ENCODE results near the gene DAPK1. TPM values are rescaled to one million over a fixed set of nuclear protein-coding genes. Genes with fewer than 3 reads are reported as not detected.
A peak's percentile ranks its signal among the peaks of the same experiment; 100 is the strongest.

DAPK1 gene
- total and polyA plus RNA-seq, 8 donors: 29.1 to 98.7 (median 45.4) TPM

DNA sequence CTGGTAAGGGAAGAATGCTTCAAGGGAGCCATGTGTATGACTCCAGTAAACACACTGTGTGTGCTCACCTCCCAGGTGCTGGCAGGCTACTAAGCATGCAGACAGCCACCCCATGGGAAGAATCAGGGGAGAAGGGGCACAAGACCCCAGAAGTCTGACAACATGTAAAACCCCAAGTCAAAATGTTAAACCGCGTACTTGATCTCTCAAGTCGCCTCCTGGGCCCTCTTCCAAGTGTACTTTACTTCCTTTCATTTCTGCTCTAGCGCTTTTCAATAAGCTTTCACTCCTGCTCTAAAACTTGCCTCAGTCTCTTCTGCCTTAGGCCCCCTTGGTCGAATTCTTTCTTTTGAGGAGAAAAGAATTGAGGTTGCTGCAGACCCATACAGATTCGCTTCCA is 31.3 kb downstream of the DAPK1 start:
- Histone ChIP-seq H3K36me3 (no peaks in the 10 kb centered on the region), H3K4me3 (no peak overlapping the region), H3K4me1 (peaks cover 4 to 13% (median 12%) of the 10 kb centered on the region in 3 donors), H3K27ac (no peak overlapping the region), H3K9me3 (no peaks in the 10 kb centered on the region), H3K27me3 (no peaks in the 10 kb centered on the region)
- no peak for DNase-seq
- 93 to 97% methylated on average over 6 of the region's 6 CpGs for WGBS, 2 donors
- TF ChIP-seq, protein P1, sequence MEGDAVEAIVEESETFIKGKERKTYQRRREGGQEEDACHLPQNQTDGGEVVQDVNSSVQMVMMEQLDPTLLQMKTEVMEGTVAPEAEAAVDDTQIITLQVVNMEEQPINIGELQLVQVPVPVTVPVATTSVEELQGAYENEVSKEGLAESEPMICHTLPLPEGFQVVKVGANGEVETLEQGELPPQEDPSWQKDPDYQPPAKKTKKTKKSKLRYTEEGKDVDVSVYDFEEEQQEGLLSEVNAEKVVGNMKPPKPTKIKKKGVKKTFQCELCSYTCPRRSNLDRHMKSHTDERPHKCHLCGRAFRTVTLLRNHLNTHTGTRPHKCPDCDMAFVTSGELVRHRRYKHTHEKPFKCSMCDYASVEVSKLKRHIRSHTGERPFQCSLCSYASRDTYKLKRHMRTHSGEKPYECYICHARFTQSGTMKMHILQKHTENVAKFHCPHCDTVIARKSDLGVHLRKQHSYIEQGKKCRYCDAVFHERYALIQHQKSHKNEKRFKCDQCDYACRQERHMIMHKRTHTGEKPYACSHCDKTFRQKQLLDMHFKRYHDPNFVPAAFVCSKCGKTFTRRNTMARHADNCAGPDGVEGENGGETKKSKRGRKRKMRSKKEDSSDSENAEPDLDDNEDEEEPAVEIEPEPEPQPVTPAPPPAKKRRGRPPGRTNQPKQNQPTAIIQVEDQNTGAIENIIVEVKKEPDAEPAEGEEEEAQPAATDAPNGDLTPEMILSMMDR (IDR thresholded peaks at IDR 0.05): no peak
- intact Hi-C loops (cut with DNase I): no loop called here
- FAIRE-seq: no peak
- ATAC-seq: no peak

DNA sequence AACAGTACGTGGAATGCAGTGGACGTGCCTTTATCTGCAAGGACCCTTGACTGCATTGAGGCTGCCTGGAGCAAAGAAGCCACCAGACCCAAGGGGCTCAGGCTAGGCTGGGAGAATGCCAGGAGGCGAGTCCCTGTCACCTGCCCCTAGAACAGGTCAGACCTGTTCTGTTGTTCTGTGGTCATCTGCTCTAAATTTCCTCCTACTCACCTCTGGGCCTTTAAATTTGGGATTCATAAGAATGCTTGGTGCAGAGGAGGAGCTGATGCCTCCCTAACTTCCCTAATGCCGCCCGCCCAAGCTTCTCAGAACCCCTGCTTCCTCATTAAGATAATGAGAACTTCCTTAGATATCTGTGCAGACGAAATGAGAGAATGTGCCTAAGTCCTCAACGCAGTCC is 32.0 kb downstream of the DAPK1 start:
- TF ChIP-seq, protein P1 (IDR thresholded peaks at IDR 0.05): no peak
- intact Hi-C loops (cut with DNase I): no loop called here
- H3K4me1 ChIP-seq: peaks cover 4 to 13% (median 12%) of the 10 kb centered on the region in 3 donors
- no peaks in the 10 kb centered on the region for H3K27me3 ChIP-seq
- ATAC-seq: peak in 1 of 4 donors; percentile 42
- H3K4me3 ChIP-seq: no peak overlapping the region
- WGBS, 2 donors: 84 to 85% methylated on average over 7 of the region's 7 CpGs
- no peak for DNase-seq
- no peaks in the 10 kb centered on the region for H3K9me3 ChIP-seq
- no peak overlapping the region for H3K27ac ChIP-seq
- FAIRE-seq: no peak
- H3K36me3 ChIP-seq: no peaks in the 10 kb centered on the region

DNA sequence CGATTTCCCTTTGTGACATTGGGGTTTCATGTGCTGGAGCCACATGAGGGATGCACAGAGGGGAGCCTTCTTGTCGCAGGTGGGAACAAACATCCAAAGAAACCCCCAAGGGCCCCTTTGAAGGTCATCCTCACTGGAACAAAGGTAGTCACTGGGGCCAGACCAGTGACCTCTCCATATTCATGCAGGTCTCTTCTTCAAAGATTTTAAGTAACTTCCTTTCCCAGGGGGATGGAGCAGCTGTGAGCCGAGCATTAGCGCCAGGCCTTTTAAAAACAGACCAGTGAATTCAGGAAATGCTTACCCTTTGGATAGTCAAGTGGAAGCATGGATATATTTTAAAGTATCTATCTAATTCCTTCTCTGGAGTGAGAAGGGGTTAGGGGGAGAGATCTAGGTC is 33.0 kb downstream of the DAPK1 start:
- 82 to 86% methylated on average over 4 of the region's 4 CpGs for WGBS, 2 donors
- no peaks in the 10 kb centered on the region for H3K27me3 ChIP-seq
- TF ChIP-seq, protein P1 (IDR thresholded peaks at IDR 0.05): no peak
- H3K9me3 ChIP-seq: no peaks in the 10 kb centered on the region
- no peak for ATAC-seq
- no peaks in the 10 kb centered on the region for H3K36me3 ChIP-seq
- no peak overlapping the region for H3K27ac ChIP-seq
- H3K4me1 ChIP-seq: peaks cover 4 to 13% (median 12%) of the 10 kb centered on the region in 3 donors
- FAIRE-seq: no peak
- intact Hi-C loops (cut with DNase I): no loop called here
- DNase-seq: no peak
- no peak overlapping the region for H3K4me3 ChIP-seq

DNA sequence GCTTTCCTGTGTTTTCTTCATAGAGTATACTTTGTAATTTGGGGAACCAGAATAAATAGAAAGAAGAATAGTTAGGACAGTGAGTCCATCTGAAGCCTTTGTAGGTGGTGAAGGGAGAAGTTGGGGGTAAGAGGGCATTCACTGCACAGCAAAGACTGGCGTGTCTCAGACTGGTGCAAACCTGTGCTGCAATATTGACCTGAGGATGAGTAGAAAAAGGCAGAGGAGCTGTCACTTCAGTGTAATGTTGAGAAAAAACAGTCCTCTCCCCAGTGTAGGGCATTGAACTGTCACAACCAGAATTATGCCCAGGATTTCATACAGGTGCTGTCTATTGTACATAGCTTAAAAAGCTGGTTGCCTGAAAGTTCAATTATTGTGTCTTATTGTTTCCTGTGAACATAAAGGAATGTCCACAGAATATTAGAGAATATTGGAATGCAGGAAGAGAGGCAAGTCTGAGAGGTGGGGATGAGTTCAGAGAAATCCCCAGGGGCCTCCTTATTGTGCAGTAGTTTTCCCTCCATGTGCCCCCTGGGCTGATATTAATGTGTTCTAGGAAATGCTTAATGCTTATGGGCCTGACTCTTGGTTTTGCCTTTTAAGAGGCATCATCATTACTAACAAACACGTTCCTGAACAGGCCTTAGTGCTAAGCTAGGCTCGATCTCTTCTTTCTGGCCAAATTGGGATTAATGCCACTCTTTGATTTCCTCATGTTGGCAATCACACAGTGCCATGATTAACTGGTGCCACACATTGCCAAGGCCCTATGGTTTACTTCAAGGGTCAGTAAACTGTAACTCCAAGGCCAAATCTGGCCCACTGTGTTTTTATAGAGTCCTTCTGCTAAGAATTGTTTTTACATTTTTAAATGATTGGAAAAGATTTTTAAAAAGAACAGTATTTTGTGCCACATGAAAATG is 34.0 kb downstream of the DAPK1 start:
- no peak overlapping the region for H3K4me3 ChIP-seq
- DNase-seq (no peak), ATAC-seq (no peak), FAIRE-seq (no peak)
- TF ChIP-seq, protein P1 (IDR thresholded peaks at IDR 0.05): no peak
- H3K4me1 ChIP-seq: peaks cover 4 to 13% (median 12%) of the 10 kb centered on the region in 3 donors
- H3K9me3 ChIP-seq: no peaks in the 10 kb centered on the region
- 63 to 70% methylated on average over 3 of the region's 3 CpGs for WGBS, 2 donors
- intact Hi-C loops (cut with DNase I): no loop called here
- no peaks in the 10 kb centered on the region for H3K27me3 ChIP-seq
- H3K27ac ChIP-seq: no peak overlapping the region
- no peaks in the 10 kb centered on the region for H3K36me3 ChIP-seq

DNA sequence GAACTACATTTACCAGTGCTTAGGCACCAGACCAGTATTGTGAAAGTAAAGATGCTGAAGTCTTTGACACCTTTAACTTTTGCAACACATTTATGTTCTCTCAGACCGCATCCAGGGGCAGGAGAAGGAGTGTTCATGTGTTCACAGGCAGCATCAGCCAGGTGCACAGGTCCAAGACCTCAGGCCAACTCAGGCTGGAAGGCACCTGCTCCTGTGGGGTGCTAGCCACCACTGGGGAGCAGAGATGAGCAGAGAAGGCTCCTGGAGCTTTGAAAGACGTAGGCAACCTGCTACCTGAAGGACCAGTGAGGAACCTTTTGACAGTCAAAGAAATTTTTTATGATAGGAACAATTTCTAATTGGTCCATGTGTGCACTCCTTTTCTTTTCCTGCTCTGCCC is 35.6 kb downstream of the DAPK1 start:
- H3K4me1 ChIP-seq: peaks cover 0 to 5% (median 5%) of the 10 kb centered on the region in 3 donors
- H3K4me3 ChIP-seq: no peak overlapping the region
- ATAC-seq: no peak
- WGBS, 2 donors: 85 to 93% methylated on average over 2 of the region's 2 CpGs
- TF ChIP-seq, protein P1 (IDR thresholded peaks at IDR 0.05): no peak
- no peaks in the 10 kb centered on the region for H3K27me3 ChIP-seq
- FAIRE-seq: no peak
- no peaks in the 10 kb centered on the region for H3K9me3 ChIP-seq
- no peak for DNase-seq
- intact Hi-C loops (cut with DNase I): no loop called here
- no peaks in the 10 kb centered on the region for H3K36me3 ChIP-seq
- H3K27ac ChIP-seq: no peak overlapping the region
